GM10266 (cell line): ENCODE data around the gene NUPR1.

Experiments used
- DNase-seq: peaks from one replicate; pipeline ENCODE4 v3.0.0; 2012; ENCODE audit errors: extremely low spot score
- TF ChIP-seq, protein P1 (sequence below): IDR thresholded peaks from 2 replicates; pipeline ENCODE4 v1.5.1; 2012; ENCODE audit warnings: mild to moderate bottlenecking, low read depth; ENCODE audit not compliant: control insufficient read depth, insufficient read depth; ENCODE audit errors: missing control alignments

The NUPR1 gene

DNA sequence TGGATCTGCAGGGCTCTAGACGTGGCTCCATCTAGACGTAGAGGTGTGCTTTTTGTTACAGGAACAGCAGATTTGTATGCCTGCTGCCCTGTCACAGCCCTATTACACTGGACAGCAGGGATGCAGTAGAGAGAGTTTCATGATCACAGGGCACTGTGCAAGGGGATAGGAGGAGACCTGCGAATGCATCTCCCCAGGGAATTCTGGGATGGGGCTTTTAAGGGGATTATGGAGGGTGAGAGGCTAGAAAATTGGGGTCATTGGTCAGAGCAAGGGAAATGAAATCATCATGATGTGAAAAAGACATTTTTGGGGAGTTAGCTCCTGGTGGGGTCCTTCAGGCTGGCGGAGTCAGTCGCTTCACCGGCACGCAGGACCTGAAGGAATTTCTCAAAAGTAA is 3.9 kb upstream of the NUPR1 start:
- DNase-seq, result no peak
- TF ChIP-seq, protein P1, sequence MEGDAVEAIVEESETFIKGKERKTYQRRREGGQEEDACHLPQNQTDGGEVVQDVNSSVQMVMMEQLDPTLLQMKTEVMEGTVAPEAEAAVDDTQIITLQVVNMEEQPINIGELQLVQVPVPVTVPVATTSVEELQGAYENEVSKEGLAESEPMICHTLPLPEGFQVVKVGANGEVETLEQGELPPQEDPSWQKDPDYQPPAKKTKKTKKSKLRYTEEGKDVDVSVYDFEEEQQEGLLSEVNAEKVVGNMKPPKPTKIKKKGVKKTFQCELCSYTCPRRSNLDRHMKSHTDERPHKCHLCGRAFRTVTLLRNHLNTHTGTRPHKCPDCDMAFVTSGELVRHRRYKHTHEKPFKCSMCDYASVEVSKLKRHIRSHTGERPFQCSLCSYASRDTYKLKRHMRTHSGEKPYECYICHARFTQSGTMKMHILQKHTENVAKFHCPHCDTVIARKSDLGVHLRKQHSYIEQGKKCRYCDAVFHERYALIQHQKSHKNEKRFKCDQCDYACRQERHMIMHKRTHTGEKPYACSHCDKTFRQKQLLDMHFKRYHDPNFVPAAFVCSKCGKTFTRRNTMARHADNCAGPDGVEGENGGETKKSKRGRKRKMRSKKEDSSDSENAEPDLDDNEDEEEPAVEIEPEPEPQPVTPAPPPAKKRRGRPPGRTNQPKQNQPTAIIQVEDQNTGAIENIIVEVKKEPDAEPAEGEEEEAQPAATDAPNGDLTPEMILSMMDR, result no peak

DNA sequence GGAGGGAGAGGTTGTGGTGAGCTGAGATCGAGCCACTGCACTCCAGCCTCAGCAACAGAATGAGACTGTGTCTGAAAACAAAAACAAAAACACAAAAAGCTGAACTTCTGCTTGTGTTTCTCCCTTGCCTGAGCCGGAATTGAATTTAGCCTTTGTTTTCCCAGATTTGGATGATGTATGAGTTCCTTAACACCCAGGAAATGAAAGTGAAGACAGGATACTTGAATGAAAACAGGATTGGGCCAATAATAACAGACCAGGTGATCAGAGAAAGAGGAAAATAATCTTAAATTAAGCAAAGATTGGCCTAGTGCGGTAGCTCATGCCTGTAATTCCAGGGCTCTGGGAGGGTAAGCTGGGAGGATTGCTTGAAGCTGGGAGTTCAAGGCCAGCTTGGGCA is 1.6 kb upstream of the NUPR1 start:
- DNase-seq, result no peak
- TF ChIP-seq, protein P1, result no peak

DNA sequence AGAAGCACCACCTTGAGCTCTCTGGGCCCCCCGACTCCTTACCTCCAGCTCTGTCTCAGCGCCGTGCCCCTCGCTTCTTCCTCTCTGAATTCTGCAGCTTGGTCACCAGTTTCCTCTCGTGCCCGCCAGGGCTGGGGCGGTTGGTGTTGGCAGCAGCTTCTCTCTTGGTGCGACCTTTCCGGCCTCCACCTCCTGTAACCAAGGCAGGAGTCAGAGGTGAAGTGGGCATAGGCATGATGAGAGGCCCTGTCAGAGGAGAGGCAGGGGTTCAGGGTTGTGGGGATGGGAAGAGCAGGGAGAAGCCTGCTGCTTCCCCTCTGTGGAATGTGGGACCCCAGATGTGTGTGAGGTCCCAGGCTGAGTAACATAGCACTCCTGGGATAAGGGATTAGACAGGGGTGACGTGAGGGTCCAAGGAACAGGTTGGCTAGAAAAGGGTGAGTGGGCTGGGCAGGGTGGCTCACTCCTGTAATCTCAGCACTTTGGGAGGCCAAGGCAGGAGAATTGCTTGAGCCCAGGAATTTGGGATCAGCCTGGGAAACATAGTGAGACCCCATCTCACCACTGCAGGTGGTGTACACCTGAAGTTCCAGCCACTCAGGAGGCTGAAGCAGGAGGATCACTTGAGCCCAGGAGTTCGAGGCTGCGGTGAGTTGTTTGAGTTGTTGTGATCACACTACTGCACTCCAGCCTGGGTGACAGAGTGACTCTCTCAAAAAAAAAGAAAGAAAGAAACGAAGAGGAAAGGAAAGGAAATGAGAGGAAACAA is 626 bp downstream of the NUPR1 start:
- TF ChIP-seq, protein P1, result no peak
- DNase-seq, result no peak

DNA sequence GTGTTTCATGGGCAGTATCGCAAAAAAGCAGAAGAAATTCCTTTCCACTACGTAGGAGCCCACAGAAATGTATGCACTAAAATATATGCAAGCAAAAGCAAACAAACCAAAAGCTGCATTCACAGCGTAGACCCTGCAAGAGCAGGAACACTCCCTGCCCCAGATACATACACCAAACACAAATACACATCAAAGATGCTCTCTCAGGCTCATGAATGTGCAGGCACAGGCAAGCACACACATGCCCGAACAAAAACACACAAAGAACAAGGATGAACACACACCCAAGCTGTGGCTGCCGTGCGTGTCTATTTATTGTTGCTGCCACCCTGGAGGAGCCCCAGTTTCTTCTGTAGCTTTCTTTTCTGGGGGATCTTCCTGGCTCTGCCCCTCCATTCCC is 1.7 kb downstream of the NUPR1 start:
- no peak for DNase-seq
- TF ChIP-seq, protein P1, result no peak

DNA sequence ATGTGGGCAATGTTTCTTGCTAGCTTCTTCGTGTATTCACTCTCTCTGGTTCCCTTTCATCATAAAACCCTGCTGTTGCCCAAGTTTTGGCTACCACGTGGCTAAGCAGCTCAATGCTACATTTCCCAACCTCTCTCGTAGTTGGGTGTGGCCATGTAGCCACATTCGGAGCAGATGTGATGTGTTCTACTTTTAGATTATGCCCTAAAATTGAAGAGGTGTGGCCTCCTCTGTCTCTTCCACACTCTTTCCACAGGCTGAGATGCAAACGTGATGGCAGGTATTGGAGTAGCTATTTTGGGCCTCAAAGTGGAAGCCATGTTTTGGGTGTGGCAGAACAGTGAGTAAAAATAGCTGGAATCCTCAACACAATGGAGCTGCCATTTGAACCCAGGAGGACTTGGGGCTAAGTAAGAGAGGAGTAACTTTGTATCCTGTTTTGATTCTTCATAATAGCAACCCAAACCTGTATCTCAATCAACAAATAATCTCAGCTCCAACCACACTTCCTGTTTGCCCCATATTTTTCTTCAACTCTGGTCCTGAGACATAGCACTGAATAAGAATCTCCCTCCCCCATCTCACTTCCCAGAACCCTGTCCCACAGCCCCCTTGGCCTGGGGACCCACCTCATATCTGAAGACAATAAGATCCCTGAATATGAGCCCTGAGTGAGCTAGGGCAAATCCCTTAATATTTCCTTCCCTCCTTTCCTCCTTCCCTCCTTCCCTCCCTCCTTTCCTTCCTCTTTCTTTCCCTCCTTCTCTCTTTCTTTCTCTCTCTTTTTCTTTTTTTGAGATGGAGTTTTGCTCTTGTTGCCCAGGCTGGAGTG is 4.0 kb downstream of the NUPR1 start:
- TF ChIP-seq, protein P1, result no peak
- no peak for DNase-seq

DNA sequence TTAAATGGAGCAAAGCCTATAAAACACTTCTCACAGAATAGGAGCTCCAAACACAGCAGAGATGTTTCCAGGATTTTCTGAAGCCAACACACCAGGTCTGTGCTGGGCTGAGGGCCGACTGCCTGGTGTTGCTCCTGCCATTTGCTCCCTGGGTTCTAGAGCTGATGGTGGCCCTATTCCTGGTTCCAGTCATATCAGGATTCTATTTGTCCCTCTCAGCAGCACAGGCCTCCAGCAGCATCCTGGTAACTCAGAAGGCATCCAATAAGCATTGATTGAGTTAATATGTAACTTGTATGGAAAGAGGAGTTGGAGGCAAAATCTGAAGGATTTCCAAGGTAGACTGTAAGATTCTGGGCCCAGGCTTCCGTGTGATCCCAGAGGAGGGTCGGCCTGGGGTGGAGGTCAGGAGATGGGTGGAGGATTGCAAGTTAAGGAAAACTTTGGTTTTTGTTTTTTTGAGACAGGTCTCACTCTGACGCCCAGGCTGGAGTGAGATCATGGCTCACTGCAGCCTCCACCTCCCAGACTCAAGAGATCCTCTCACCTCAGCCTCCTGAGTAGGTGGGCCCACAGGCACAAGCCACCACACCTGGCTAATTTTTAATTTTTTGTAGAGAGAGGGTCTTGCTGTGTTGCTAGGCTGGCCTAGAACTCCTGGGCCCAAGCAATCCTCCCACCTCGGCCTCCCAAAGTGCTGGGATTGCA is 5.7 kb downstream of the NUPR1 start:
- no peak for DNase-seq
- TF ChIP-seq, protein P1, result no peak
